ENCODE data around the gene ZNF346.

Gene ZNF346

DNA sequence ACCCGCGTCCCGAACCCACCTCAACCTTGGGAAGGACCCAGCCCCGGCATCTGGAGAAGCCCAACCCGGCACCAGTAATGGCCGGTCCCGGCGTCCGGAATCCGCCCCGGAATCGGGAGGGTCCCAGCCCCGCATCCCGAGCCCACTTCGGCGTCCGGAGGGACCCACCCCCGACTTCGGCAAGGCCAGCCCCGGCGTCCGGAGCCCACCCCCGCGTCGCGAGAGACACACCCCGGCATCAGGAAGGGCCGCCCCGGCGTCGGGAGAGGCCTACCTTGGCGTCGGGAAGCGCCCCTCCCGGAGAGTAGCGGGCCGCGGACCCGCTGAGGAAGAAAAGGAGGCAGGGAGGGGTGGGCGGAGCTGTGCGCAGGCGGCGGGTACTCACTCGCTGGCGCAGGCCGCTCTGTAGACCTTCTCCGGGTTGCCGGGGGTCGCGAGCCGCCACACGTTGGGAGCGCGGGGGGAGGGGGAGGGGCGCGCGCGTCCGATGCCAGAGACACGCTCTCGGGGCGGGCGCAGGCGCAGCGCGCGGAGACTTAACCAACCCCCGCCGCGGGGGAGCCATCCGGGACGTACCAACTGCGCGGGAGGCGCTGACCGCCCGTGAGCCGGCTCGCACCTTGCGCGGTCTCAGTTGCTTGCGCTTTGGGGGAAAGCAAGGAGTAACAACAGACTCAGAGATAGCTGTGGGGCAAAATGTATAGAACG lies 16.1 kb upstream of the ZNF346 start, which contains the start of gene UIMC1:
Gene UIMC1, minus strand, starts transcription at position 515 of the 708 bp plus-strand sequence. CDS start 24,164 bp downstream, outside the sequence.
- Mint-ChIP-seq H3K36me3 (ENCODE audit: low read depth) (peaks cover under 1% of the 10 kb centered on the region), H3K27me3 (ENCODE audit: low read depth) (no peaks in the 10 kb centered on the region), H3K4me1 (peaks cover 13% of the 10 kb centered on the region), H3K4me3 (peak within 1 kb of the TSS; percentile 95 to 98 (median 97)), H3K27ac (peak within 1 kb of the TSS; percentile 87 to 98 (median 97)), H3K9me3 (peaks cover 3% of the 10 kb centered on the region)
- TF ChIP-seq, protein P1, sequence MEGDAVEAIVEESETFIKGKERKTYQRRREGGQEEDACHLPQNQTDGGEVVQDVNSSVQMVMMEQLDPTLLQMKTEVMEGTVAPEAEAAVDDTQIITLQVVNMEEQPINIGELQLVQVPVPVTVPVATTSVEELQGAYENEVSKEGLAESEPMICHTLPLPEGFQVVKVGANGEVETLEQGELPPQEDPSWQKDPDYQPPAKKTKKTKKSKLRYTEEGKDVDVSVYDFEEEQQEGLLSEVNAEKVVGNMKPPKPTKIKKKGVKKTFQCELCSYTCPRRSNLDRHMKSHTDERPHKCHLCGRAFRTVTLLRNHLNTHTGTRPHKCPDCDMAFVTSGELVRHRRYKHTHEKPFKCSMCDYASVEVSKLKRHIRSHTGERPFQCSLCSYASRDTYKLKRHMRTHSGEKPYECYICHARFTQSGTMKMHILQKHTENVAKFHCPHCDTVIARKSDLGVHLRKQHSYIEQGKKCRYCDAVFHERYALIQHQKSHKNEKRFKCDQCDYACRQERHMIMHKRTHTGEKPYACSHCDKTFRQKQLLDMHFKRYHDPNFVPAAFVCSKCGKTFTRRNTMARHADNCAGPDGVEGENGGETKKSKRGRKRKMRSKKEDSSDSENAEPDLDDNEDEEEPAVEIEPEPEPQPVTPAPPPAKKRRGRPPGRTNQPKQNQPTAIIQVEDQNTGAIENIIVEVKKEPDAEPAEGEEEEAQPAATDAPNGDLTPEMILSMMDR (IDR thresholded peaks at IDR 0.05; ENCODE audit: unreplicated experiment in 3 of 3), result no peak

DNA sequence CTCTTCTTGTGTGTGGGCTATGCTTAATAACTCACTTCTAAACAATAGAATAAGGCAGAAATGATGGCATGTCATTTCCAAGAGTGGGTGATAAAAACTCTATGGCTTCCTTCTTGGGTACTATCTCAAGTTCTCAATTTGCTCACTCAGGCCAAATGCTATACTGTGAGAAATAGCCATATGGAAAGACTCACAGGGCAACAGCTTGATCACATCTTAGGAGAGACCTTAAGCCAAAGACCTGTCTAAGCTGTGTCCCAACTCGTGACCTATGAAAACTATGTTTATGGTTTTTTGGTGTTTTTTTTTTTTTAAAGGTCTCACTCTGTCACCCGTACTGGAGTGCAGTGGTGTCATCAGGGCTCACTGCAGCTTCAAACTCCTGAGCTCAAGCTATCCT lies 13.8 kb upstream of the ZNF346 start:
- Mint-ChIP-seq H3K4me1 (peaks cover 20% of the 10 kb centered on the region), H3K27me3 (ENCODE audit: low read depth) (no peaks in the 10 kb centered on the region), H3K27ac (peak overlapping the region; percentile 16 to 74 (median 53)), H3K4me3 (peak overlapping the region; percentile 67 to 83 (median 80)), H3K36me3 (ENCODE audit: low read depth) (no peaks in the 10 kb centered on the region), H3K9me3 (peaks cover 3% of the 10 kb centered on the region)
- TF ChIP-seq, protein P1 (IDR thresholded peaks at IDR 0.05; ENCODE audit: unreplicated experiment in 3 of 3), result no peak

DNA sequence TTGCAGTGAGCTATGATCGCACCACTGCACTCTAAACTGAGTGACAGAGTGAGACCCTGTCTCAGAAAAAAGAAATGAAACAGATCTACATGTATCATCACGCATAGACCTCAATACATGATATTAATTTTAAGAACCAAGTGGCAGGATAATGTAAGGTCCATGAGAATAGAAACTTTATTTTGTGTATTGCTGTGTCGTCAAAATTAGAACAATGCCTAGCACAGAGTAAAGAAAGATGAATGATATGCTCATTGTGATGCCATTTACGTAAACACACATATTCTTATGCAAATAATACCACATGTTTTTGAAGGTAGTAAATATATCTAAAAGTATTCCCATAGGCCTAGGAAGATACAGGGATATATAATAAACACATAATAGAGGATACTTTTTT lies 12.3 kb upstream of the ZNF346 start:
- Mint-ChIP-seq H3K27ac (no peak overlapping the region), H3K4me1 (peaks cover 15% of the 10 kb centered on the region), H3K9me3 (peaks cover 3% of the 10 kb centered on the region), H3K27me3 (ENCODE audit: low read depth) (no peaks in the 10 kb centered on the region), H3K4me3 (no peak overlapping the region), H3K36me3 (ENCODE audit: low read depth) (no peaks in the 10 kb centered on the region)
- TF ChIP-seq, protein P1 (IDR thresholded peaks at IDR 0.05; ENCODE audit: unreplicated experiment in 3 of 3), result no peak

DNA sequence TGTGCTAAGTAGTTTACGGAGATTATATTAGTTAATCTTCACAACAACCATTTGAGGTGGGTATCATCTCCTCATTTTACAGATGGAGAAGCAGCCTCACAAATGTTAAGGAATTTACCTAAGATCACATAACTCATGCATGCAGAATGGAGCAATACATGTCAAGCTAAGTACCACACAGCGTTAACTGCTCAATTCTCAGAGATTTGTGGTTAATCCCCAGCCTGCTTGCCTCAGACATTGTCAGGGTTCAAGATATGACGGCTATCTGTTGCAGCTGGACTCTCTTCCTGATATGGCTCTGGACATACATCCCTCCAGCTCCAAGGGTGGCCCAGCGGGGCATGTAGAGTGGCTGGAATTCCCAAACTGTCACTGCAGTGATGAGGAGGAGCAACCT lies 7.3 kb upstream of the ZNF346 start:
- TF ChIP-seq, protein P1 (IDR thresholded peaks at IDR 0.05; ENCODE audit: unreplicated experiment in 3 of 3), result no peak
- Mint-ChIP-seq H3K4me1 (peaks cover 8% of the 10 kb centered on the region), H3K36me3 (ENCODE audit: low read depth) (no peaks in the 10 kb centered on the region), H3K27ac (peak overlapping the region in 1 of 3 experiments; percentile 27), H3K9me3 (no peaks in the 10 kb centered on the region), H3K4me3 (no peak overlapping the region), H3K27me3 (ENCODE audit: low read depth) (no peaks in the 10 kb centered on the region)

DNA sequence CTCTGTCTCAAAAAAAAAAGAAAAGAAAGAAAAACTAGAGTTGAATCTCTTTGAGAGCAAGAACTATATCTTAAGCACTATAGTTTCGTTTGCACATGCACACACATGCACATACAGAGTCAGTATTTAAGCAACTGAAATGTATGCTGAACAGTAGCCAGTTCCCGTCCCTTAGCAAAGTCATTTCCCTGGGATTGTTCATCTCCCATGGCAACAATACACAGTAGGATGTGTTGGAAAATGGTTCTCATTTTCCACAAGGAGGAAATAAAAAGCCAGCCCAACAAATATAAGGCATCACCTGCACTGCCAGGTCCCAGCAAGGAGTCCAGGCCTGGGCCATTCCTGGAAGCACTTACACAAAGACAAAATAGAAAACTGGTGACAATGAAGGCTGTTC lies 4.2 kb upstream of the ZNF346 start:
- H3K4me1 Mint-ChIP-seq, result peaks cover 21% of the 10 kb centered on the region
- no peak overlapping the region for H3K4me3 Mint-ChIP-seq
- H3K27me3 Mint-ChIP-seq (ENCODE audit: low read depth), result no peaks in the 10 kb centered on the region
- TF ChIP-seq, protein P1 (IDR thresholded peaks at IDR 0.05; ENCODE audit: unreplicated experiment in 3 of 3), result no peak
- H3K27ac Mint-ChIP-seq, result no peak overlapping the region
- no peaks in the 10 kb centered on the region for H3K36me3 Mint-ChIP-seq (ENCODE audit: low read depth)
- no peaks in the 10 kb centered on the region for H3K9me3 Mint-ChIP-seq

DNA sequence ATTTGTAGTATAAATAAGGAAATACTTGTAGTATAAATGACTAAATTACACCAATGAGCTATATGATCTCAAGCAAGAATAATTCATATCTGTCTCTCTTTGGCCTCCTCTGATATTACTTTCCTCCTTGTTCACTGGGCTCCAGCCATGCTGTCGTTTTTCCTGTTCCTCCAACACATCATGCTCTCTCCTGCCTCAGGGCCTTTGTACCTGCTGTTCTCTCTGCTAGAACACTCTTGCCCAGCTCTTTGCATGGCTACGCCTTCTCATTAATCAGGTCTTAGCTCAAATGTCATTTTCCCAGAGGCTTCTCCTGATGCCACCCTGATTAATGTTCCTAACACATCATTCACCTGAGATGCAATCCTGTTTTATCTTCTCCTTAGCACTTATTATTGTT lies 2.5 kb upstream of the ZNF346 start:
- H3K27ac Mint-ChIP-seq, result no peak overlapping the region
- no peaks in the 10 kb centered on the region for H3K9me3 Mint-ChIP-seq
- H3K4me1 Mint-ChIP-seq, result peaks cover 28% of the 10 kb centered on the region
- peak overlapping the region in 1 of 3 experiments; percentile 1 for H3K4me3 Mint-ChIP-seq
- H3K36me3 Mint-ChIP-seq (ENCODE audit: low read depth), result peaks cover 5% of the 10 kb centered on the region
- TF ChIP-seq, protein P1 (IDR thresholded peaks at IDR 0.05; ENCODE audit: unreplicated experiment in 3 of 3), result no peak
- no peaks in the 10 kb centered on the region for H3K27me3 Mint-ChIP-seq (ENCODE audit: low read depth)
